Endodermal cell (in vitro differentiated cells): ENCODE data around the gene SPAG17. TPM values are rescaled to one million over a fixed set of nuclear protein-coding genes. Genes with fewer than 3 reads are reported as not detected.

ENCODE experiments used
- DNase-seq: peaks from one replicate; pipeline ENCODE4 v3.0.0-alpha.2; 2017
- H3K27ac ChIP-seq: 2 replicates; pipeline ENCODE4 v1.5.1; 2013; ENCODE audit warnings: mild to moderate bottlenecking, low read depth, low read length, moderate library complexity
- H3K27me3 ChIP-seq: 2 replicates; pipeline ENCODE4 v1.6.1; 2013; ENCODE audit warnings: mild to moderate bottlenecking, low read length, moderate library complexity; ENCODE audit not compliant: insufficient read depth, control insufficient read depth, poor library complexity, severe bottlenecking
- H3K36me3 ChIP-seq: 2 replicates; pipeline ENCODE4 v1.7.0; 2013; ENCODE audit warnings: mild to moderate bottlenecking, low read length, moderate library complexity; ENCODE audit not compliant: control insufficient read depth, insufficient read depth
- H3K4me1 ChIP-seq: one replicate; pipeline ENCODE4 v1.7.0; 2013; ENCODE audit warnings: low read length; ENCODE audit not compliant: control insufficient read depth, insufficient read depth
- H3K4me3 ChIP-seq: 2 replicates; pipeline ENCODE4 v1.5.1; 2013; ENCODE audit warnings: mild to moderate bottlenecking, low read length, moderate library complexity
- H3K9ac ChIP-seq: 2 replicates; pipeline ENCODE4 v1.6.1; 2013; ENCODE audit warnings: mild to moderate bottlenecking, low read length, moderate library complexity; ENCODE audit not compliant: poor library complexity, severe bottlenecking; ENCODE audit errors: extremely low read depth
- H3K9me3 ChIP-seq: 2 replicates; pipeline ENCODE4 v1.6.1; 2013; ENCODE audit warnings: mild to moderate bottlenecking, low read length, moderate library complexity; ENCODE audit not compliant: control insufficient read depth
- H3K27ac Mint-ChIP-seq: 2 replicates; pipeline ENCODE4 v1.8.0; 2020; ENCODE audit warnings: mixed read lengths
- H3K27me3 Mint-ChIP-seq: 2 replicates; pipeline ENCODE4 v1.8.0; 2021; ENCODE audit warnings: mild to moderate bottlenecking, mixed read lengths; ENCODE audit not compliant: insufficient read depth
- H3K36me3 Mint-ChIP-seq: 2 replicates; pipeline ENCODE4 v1.8.0; 2020; ENCODE audit warnings: low read depth, mixed read lengths
- H3K4me1 Mint-ChIP-seq: 2 replicates; pipeline ENCODE4 v1.8.0; 2020; ENCODE audit warnings: mixed read lengths
- H3K4me3 Mint-ChIP-seq: 2 replicates; pipeline ENCODE4 v1.8.0; 2020; ENCODE audit warnings: mild to moderate bottlenecking, moderate library complexity, mixed read lengths
- H3K9me3 Mint-ChIP-seq: 2 replicates; pipeline ENCODE4 v1.8.0; 2020; ENCODE audit warnings: mild to moderate bottlenecking, mixed read lengths
- CTCF ChIP-seq: fragments of 200-600 bp; sonication (generic); conservative IDR thresholded peaks from 2 replicates; pipeline ENCODE4 v1.5.0; 2021; ENCODE audit warnings: antibody characterized with exemption, mild to moderate bottlenecking
- WGBS, 2 experiments: methylation state at CpG; one replicate each; pipeline versions ENCODE4 v1.1.5 to v1.1.7; 2013; ENCODE audit warnings: missing lambda C conversion rate in 2 of 2, mixed read lengths in 1 of 2; ENCODE audit not compliant: insufficient coverage in 1 of 2, insufficient read length in 1 of 2; 5-methylcytosine and 5-hydroxymethylcytosine counted together
- total RNA-seq, 2 donors: library from RNA; stranded (reverse); fragmentation: NEBNext Ultra II Directional in 1 of 2; extraction: Animal tissue kit (Norgen Biotek cat#: 25700) in 1 of 2; gene quantifications; 2 replicates in 1 of 2; 3 replicates in 1 of 2; pipeline ENCODE4 v1.2.1, GENCODE V29; 2021

SPAG17 gene
- total RNA-seq, 2 donors from 2014 or later: 5.0 to 6.3 TPM

- no peak overlapping the region for H3K27ac Mint-ChIP-seq
- H3K27me3 ChIP-seq: no peaks in the 10 kb centered on the region
- no peak overlapping the region for H3K4me3 ChIP-seq
- H3K9ac ChIP-seq: no peak overlapping the region
- no peaks in the 10 kb centered on the region for H3K9me3 ChIP-seq
- H3K4me3 Mint-ChIP-seq: no peak overlapping the region
- no peaks in the 10 kb centered on the region for H3K36me3 Mint-ChIP-seq
- H3K4me1 Mint-ChIP-seq: peaks cover 8% of the 10 kb centered on the region
- no peak for DNase-seq
- 73% methylated on average over 1 of the region's 1 CpG; no CpG with 5 or more reads in 1 of the 2 experiments for WGBS, 2 experiments
- no peaks in the 10 kb centered on the region for H3K36me3 ChIP-seq
- no peaks in the 10 kb centered on the region for H3K9me3 Mint-ChIP-seq
- no peak for TF ChIP-seq CTCF
- no peak overlapping the region for H3K27ac ChIP-seq
- H3K27me3 Mint-ChIP-seq: no peaks in the 10 kb centered on the region
- no peaks in the 10 kb centered on the region for H3K4me1 ChIP-seq
These were observed 71.8 kb downstream of the SPAG17 start for GRCh38 chr1:118113261-118113660.

- Mint-ChIP-seq H3K4me1 (no peaks in the 10 kb centered on the region), H3K36me3 (no peaks in the 10 kb centered on the region), H3K4me3 (no peak overlapping the region), H3K27me3 (no peaks in the 10 kb centered on the region), H3K27ac (no peak overlapping the region), H3K9me3 (no peaks in the 10 kb centered on the region)
- Histone ChIP-seq H3K9ac (no peak overlapping the region), H3K27me3 (no peaks in the 10 kb centered on the region), H3K9me3 (no peaks in the 10 kb centered on the region), H3K4me3 (no peak overlapping the region), H3K36me3 (no peaks in the 10 kb centered on the region), H3K27ac (no peak overlapping the region), H3K4me1 (no peaks in the 10 kb centered on the region)
- DNase-seq: no peak
- no peak for TF ChIP-seq CTCF
These were observed 74.4 kb downstream of the SPAG17 start for GRCh38 chr1:118110580-118110979.

- H3K36me3 ChIP-seq: no peaks in the 10 kb centered on the region
- H3K9ac ChIP-seq: no peak overlapping the region
- no peak for TF ChIP-seq CTCF
- no peaks in the 10 kb centered on the region for H3K27me3 Mint-ChIP-seq
- H3K4me1 ChIP-seq: peaks cover 6% of the 10 kb centered on the region
- 85 to 94% methylated on average over 2 to 3 of the region's 3 CpGs for WGBS, 2 experiments
- H3K27me3 ChIP-seq: no peaks in the 10 kb centered on the region
- no peak for DNase-seq
- H3K9me3 ChIP-seq: no peaks in the 10 kb centered on the region
- peaks cover 13% of the 10 kb centered on the region for H3K4me1 Mint-ChIP-seq
- no peak overlapping the region for H3K4me3 Mint-ChIP-seq
- H3K27ac ChIP-seq: no peak overlapping the region
- no peaks in the 10 kb centered on the region for H3K9me3 Mint-ChIP-seq
- no peaks in the 10 kb centered on the region for H3K36me3 Mint-ChIP-seq
- no peak overlapping the region for H3K4me3 ChIP-seq
- no peak overlapping the region for H3K27ac Mint-ChIP-seq
These were observed 80.1 kb downstream of the SPAG17 start for GRCh38 chr1:118104951-118105350.
